SHP77 treated with DMSO at 0.1 percent for 48 hours (cell line): ENCODE data around the gene SPDYE1.
"Not testable (repeated sequence)": the region's sequence is repeated elsewhere in the genome, so short reads cannot be mapped to it uniquely, and the experiment has no call there.

Source experiments
- DNase-seq: peaks from one replicate; lab custom pipeline; 2025; lab: John Stamatoyannopoulos, UW

Gene SPDYE1, protein sequence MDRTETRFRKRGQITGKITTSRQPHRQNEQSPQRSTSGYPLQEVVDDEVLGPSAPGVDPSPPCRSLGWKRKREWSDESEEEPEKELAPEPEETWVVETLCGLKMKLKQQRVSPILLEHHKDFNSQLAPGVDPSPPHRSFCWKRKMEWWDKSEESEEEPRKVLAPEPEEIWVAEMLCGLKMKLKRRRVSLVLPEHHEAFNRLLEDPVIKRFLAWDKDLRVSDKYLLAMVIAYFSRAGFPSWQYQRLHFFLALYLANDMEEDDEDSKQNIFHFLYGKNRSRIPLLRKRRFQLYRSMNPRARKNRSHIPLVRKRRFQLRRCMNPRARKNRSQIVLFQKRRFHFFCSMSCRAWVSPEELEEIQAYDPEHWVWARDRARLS

DNA sequence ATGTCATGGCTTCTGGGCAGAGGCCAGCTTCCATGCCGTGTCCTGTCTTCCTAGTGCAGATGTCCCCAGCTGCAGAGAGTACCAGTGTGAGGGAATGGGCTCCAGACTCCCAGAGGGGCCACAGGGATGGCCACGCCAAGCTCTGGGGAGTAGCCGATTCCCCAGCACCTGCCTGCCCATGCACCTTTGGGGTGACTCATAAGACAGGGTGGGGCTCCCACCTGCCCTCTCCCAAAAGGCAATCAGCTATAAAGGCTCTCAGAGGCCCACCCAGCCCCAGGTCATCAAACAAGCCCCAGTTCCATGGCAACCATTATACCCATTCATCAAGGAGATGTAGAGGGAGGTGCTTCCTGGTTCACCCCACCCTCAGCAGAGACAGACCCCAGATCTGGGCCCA is at the start of gene SPDYE1:
SPDYE1 (plus strand) TSS at position 366 of the 400 bp plus-strand sequence. CDS start 2,053 bp downstream, outside the sequence.
- not testable (repeated sequence) for DNase-seq

DNA sequence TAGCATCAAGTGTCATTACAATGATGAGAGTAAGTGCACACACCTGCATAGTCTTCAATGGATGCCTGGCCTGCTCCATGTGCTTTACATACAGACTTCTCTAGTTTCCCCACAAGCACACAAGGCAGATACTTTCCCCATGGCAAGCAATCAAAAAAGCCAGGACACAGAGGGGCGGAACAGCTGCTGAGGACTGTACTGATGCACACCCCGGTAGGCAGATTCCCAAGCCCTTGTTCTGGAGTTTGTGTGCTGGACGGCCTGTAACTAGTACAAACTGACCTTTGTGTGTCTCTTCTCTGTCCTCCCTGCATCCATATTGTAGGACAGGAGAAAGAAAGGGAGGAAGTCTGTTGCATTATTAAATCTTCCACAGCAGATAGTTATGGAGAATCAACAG is 45.7 kb upstream of the SPDYE1 start:
- DNase-seq: no peak

DNA sequence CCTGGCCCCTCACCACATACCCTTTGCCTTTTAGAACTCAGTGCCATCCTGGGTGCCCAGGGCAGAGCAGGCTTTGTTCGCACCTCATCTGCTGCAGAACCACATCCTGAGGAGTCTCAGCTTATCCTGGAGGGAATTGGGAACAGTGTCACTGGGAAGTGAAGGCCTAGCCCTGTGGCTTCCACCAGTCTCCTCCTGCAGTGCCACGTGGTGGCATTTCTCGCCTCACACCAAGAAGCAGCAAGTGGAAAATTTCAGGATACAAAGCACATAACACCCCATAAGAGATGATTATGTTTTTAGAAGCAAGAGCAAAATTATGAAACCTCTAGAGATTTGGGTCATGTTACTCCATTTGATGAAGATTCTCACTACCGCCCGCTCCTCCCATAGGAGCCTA is 44.6 kb upstream of the SPDYE1 start:
- no peak for DNase-seq

DNA sequence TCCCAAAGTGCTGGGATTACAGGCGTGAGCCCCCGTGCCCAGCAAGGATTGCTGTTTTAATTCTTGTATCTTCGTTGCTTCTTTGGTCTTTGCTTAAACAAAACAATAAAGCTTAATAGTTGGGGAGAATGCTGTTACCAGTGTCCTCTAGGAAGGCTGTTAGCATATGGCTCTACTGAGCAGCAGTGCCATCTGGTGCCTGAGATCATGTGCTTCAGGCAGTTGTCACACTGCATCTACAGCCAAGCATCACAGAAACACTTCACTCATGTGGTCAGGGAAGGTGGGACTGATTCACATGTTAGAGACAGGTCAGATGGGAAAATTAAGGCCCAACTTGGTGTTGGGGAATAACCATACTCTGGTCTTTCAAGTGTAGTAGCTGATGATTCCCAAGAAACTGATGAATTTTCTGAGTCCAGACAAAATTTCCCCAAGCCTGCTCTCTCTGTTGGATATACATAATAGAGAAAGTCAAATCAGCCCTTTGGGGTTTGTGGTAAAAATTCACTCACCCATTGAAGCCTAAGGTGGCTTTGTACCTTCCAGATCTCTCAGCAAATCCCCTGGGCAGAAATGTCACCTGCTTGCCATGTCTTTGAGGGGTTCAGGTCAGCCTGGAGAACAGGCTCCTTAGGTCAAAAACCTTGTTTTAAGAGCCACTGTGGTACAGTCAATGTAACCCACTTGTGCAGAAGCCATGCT is 43.0 kb upstream of the SPDYE1 start:
- peak; percentile 33 for DNase-seq

DNA sequence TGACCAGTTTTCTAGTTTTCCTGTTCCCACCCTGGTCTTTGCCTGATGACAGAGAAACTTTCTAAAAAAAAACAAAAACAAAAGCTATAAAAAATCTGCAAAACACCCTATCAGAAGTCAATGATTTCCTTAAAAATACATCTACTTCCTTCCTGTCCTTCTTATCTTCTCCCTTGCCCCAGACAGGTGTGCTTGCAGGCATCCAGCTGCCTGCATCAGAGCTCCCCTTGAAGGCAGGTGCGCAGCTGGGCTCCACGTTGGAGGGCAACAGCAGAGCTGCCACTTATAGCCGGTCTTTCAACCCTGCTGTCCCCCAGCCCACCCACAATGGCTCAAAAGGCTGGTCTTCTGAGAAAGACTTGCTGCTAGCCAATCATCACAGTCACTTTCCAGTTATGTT is 41.7 kb upstream of the SPDYE1 start:
- DNase-seq: no peak

DNA sequence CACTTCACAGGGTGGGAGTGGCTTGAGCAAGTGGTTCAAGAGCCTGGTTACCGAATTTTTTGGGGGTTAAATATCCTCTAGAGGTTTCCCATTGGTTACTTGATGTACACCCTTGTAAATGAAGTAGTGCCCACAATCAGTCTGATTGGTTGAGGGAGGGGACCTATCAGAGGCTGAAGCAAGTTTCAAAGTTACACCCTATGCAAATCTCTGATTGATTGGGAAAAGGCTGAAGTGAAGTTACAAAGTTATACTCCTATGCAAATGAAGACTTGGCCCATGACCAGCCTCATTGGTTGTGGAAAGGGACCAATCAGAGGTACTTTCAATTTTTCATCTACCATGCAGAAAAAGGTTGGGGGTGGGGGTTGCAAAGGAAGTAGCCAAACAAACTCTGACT is 36.8 kb upstream of the SPDYE1 start:
- DNase-seq: no peak

DNA sequence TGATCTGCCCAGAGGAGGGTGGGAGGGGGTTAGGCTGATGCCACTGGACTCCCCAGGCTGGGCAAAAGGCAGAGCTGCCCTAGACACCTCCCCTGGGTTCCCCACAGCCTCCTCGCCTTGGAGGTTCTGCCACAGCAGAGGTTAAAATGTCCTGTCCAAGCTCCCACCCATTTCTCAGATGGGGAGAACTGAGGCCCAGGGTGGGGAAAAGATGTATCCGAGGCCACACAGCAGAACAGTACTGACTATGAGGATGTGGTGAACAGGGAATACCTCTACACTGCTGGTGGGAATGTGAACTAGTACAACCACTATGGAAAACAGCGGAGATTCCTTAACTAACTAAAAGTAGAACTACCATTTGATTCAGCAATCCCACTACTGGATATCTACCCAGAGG is 31.3 kb upstream of the SPDYE1 start:
- not testable (repeated sequence) for DNase-seq

DNA sequence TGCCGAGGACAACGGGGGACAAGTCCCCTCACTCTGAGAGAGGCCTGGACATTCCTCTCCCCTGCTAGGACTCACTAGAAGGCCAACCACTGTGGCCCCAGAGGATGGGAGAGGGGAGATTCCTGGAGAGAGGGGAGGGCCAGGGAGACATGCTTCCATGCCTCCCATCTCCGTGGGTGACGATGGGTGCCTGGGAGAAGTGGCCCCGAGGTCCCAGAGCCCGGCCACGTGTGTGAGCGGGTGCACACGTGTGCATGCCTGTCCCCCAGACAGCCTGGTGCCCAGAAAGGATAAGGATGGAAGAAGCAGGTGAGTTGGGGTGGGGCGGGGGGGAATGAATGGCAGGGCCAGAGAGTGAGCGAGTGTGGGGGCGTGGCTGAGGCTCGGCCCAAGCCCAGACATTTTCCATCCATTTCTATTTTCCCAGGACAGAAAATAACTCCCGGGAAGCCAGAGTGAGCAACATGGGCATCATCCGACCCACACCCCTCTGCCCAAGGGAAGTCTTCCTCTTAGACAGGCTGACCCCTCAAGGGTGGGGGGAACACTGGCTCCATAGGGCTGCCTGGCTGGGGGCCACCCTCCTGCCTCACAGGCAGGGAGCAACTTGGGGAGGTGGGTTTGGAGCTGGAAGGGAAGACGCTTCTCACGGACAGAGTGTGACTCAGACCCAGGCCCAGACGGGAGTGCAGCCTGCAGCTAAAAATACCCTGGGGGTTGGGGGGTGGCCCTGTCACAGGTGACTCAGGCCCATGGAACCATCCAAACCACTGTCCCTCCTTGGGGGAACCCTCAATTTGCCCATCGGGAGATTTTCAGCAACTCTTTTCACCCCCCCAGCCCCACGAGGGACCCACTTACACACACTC is 29.3 kb upstream of the SPDYE1 start:
- DNase-seq: not testable (repeated sequence)

DNA sequence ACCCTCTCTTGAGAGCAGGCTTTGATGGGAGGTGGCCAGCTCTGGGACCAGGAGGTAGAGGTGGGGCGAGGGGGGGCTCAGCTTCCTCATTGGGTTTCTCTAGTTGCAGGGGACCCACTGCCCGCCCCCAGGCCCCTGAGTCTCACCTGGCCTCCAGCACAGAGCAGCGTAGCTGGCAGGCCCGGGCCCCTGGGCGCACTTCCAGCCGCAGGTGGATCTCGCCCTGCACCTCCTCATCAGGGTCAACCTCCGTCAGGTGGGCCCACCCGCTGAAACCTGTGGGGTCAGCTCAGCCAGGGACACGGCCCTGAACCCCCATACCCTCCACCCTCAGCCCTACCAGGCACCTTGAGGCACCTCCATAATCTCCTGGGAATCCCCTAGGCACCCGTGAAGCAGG is 28.1 kb upstream of the SPDYE1 start:
- DNase-seq: not testable (repeated sequence)

DNA sequence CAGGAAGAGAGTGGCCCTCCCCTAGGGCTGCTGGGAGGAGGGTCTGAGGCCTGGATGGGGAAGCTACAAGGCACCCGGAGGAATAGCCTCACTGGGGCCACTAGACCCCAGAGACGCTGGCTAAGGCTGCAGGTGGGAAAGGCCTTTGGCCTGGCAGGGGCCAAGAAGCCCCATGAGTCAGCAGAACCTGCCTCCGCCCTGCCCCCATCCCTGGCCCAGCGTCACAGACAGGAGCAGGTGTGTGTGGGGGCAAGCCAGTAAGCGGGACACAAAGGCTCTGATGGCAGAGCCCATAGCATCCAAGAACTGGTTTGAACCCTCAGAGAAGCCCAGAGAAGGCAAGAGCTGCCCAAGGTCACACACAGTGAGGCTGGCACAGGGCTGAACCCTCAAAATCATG is 27.0 kb upstream of the SPDYE1 start:
- DNase-seq: peak; percentile 23

DNA sequence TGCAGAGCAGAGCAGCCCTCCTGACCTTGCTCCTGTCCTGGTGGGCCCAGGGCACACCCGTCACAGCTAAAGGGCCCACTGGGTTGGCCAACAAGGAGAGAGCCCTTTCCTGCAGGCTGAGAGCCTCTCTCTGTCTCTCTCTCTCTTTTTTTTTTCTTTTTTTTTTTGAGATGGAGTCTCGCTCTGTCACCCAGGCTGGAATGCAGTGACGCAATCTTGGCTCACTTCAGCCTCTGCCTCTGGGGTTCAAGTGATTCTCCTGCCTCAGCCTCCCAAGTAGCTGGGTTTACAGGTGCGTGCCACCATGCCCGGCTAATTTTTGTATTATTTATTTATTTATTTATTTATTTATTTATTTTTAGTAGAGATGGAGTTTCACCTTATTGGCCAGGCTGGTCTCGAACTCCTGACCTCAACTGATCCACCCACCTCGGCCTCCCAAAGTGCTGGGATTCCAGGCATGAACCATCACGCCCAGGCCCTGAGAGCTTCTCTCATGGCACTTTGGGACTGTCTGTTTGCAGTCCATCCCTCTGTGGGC is 23.6 kb upstream of the SPDYE1 start:
- not testable (repeated sequence) for DNase-seq

DNA sequence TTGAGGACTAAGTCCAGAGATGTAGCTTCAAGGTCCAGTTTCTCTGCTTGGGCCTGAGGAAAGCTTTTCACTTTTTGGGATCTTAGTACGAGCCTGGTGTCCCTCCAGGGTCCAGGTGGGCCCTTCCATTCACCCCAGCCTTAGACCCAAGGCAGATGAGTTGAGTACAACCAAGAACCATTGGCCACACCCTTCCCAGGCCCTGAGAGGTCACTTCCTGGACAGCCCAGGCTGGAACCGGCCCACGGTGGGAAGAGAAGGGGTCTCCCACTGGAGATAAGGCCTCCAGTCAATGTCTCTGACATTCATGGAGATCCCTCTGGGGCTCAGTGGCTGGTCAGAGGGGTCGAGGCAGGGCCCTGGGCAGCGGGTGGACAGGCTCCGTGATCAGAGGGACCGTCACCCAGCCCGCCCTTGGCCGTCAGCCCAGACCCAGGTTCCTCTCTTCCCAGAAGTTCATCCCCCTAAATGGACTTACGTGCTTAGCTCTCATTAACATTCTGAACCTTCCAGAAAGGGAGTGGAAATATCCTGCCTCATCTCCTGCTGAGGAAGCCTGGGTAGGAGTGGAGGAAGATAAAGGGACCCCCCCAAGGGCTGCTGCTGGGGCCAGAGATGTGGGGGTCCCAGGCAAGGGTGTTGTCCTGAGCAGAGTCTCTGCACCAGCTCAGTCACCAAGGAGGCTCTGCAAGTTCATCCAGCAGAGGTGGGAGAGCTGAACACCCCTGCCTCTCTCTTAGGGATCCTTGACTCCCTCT is 22.8 kb upstream of the SPDYE1 start:
- not testable (repeated sequence) for DNase-seq

DNA sequence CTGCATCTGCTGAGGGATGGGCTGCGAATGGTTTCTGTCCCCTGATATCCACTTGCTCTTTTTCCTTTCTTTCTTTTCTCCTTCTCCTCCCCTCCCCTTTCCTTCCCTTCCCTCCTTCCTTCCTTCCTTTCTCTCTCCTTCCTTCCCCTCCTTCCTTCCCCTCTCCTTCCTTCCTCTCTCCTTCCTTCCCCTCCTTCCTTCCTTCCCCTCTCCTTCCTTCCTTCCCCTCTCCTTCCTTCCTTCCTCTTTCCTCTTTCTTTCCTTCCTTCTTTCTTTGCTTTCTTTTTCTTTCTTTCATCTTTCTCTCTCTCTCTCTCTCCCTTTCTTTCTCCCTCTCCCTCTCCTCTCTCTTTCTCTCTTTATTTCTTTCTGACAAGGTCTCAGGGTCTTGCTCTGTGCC is 20.2 kb upstream of the SPDYE1 start:
- no peak for DNase-seq

DNA sequence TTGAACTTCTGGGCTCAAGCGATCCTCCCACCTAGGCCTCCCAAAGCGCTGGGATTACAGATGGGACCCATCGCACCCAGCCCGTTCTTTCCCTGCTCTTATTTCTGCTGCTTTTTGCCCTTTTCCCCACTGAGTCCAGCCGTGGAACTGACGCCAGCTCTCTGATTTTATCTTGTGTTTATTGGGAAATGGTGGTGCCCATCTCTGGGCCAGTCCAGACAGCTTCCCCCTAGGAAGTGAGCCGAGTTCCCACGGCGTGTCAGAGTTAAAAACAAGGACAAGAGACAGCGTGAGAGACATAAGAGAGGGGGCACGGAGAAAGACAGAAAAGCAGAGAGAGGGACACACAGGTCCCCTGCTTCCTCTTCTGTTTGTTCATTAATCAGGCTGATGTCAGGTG is 19.6 kb upstream of the SPDYE1 start:
- not testable (repeated sequence) for DNase-seq

DNA sequence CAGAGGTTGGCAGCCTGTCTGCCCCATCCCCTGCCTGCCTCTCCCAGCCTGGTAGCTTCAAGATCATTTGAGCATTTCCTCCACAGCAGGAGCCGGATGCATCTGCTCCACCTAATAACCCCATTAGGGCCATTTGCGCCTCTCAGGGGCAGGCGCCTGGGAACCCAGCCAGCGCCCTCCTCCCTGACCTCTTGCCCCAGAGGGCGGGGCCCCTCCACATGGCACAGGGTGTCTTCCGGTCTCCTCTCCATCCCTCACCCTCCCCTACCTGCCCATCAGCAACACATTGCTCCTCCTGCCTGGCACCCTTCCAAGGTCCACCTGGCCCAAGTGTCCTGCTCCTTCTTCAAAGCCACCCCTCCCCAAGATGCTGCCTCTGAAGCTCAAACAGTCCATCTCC is 14.8 kb upstream of the SPDYE1 start:
- not testable (repeated sequence) for DNase-seq

DNA sequence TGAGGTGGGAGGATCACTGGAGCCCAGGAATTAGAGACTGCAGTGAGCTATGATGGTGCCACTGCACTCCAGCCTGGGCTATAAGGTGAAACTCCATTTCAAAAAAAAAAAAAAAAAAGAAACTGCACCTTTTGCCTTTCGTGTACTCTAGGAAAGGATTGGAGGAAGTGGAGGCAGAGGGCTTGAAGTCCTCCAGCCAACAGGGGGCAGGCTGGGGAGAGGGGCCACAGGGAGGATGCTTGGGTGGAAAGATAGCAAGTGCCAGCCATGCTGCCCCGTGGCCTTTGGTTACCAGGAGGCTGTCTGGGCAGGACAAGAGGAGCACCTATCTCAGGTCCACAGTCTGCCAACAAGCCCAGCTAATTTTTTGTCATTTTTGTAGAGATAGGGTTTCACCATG is 14.0 kb upstream of the SPDYE1 start:
- not testable (repeated sequence) for DNase-seq

DNA sequence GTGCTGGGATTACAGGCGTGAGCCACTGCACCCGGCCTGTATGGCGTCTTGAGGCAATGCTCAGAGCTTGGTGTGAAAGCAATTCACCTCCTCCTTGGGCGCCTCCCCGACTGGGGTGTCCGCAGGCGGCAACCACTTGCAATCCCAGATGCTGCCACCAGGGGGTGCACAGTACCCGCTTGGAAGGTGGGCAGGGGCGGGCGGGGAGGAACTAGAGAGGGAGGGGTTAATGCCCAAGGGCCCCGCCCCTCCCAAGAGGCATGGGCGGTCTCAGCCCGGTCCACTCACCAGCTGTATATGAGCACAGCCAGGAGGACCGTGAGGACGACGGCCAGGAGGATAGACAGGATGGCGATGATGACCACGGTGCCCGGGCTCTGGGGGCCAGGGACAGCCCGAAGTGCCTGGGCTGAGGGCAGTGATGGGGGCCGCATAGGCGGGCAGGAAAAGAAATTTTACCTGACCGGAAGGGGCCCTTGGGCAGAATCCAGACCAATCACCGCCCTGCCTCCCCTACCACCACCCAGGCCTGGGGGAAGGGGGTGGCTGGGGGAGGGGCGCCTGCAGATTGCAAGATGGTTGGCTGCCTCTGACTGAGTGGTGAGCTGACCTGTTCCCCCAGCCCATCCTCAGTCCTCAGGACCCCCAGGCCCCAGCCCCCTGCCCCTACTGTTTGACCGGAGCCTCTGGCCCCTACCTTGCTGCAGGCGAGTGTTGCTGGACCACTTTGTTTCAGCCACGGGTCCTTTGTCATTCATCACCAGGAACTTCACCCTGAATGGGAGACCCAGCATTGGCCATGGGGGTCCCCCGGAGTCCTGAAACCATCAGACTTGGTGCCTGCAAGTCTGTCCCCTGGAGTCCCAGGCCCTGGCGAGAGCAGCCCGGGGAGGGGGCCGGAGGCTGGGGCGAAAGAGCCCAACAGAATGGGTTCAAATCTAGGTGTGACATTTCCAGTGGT is 11.5 kb upstream of the SPDYE1 start:
- DNase-seq: peak; percentile 18

DNA sequence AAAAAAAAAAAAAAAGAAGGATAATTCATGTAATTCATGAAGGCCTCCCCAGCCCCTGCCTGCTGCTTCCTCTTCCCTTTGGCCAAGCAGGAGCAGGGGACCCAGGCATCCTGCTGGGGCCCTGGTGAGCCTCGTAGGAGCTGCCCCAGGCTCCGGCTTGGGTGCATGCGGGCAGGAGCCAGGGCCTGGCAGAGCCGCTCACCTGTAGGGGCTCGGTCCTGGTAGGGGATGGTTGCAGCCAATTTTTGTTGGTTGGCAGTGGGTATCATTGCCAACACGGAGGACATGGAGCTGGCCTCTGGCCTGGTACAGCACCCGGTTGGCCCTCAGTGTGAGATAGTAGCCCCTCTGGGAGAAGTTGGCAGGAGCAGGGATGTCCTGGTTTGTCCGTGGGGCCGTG is 10.2 kb upstream of the SPDYE1 start:
- DNase-seq: not testable (repeated sequence)

DNA sequence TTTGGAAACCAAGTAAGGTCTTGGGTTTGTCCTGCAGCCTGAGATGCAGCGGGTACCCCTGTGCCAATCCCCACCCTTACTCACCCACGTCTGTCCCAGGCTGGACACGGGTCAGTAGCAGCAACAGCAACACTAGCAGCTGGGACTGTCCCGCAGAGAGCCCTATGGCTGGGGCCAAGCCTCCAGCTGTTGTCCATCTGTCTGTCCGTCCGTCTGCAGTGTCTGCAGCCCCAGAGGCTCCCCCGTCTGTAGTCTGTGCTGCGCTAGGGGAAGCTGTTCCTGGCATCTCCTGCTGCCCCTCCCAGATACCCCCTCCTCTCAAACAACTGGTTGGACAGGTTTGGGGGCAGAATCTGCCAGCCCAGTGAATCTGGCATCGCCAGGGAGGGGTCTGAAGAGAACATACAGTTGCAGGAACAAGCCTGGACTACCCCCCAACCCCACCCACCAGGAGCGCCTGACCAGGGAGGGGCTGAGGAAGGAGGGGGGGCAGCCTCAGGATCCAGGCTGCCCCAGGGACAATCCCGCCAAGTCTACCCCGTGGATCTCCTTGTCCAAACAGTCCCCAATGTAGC is 7.6 kb upstream of the SPDYE1 start:
- not testable (repeated sequence) for DNase-seq

DNA sequence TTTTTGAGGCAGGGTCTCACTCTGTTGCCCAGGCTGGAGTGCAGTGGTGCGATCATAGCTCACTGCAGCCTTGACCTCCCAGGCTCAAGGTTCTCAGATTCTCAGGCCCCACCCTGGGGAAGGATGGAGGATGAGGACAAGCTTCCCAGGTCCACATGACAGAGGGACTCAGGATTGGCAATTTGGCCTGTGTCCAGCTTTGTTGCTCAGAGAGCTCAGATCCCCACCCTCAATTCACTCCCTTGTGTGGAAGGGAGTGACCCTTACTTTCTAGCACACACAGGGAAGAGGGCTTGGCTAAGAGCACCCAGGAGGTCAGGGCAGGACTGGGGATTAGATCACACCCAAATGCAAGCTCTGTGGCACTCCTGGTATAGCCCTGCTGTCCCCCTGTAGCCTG is 6.9 kb upstream of the SPDYE1 start:
- not testable (repeated sequence) for DNase-seq
